Measurements from ENCODE around the gene ITPR2. TPM values are rescaled to one million over a fixed set of nuclear protein-coding genes. Genes with fewer than 3 reads are reported as not detected.
"Not testable (repeated sequence)": the region's sequence is repeated elsewhere in the genome, so short reads cannot be mapped to it uniquely, and the experiment has no call there.

ITPR2 gene
- total RNA-seq, 4 donors from 2014 or later, result 32.6 to 87.5 (median 51.9) TPM

GRCh38 chr12:26434299-26435068 lies 398.5 kb downstream of the ITPR2 start:
- no peaks in the 10 kb centered on the region for H3K9me3 ChIP-seq
- peak in 2 of 3 donors; percentile 18 to 54 for DNase-seq
- no peak overlapping the region for H3K4me3 ChIP-seq
- peaks cover 0 to 4% (median 0%) of the 10 kb centered on the region in 3 donors for H3K36me3 ChIP-seq
- no peaks in the 10 kb centered on the region for H3K27me3 ChIP-seq
- TF ChIP-seq POLR2A (IDR thresholded peaks at IDR 0.05) (no peak), CTCF (IDR thresholded peaks at IDR 0.05) (peak; percentile 11 to 90 (median 80))
- no peak overlapping the region for H3K27ac ChIP-seq
- H3K4me1 ChIP-seq, result no peaks in the 10 kb centered on the region

- H3K36me3 ChIP-seq, DNase-seq, H3K4me3 ChIP-seq, H3K27ac ChIP-seq, H3K9me3 ChIP-seq, H3K27me3 ChIP-seq, H3K4me1 ChIP-seq: not testable (repeated sequence)
Measured at GRCh38 chr12:26433701-26434100, 399.3 kb downstream of the ITPR2 start.

GRCh38 chr12:26431211-26431610 lies 401.8 kb downstream of the ITPR2 start:
- H3K4me3 ChIP-seq, result no peak overlapping the region

GRCh38 chr12:26430596-26430995 lies 402.4 kb downstream of the ITPR2 start:
- not testable (repeated sequence) for DNase-seq, H3K4me3 ChIP-seq, H3K9me3 ChIP-seq, H3K36me3 ChIP-seq, H3K4me1 ChIP-seq, H3K27ac ChIP-seq, H3K27me3 ChIP-seq

More at GRCh38 chr12:26431211-26431610, 401.8 kb downstream of the ITPR2 start:
- Histone ChIP-seq H3K27me3 (no peaks in the 10 kb centered on the region), H3K4me1 (no peaks in the 10 kb centered on the region), H3K27ac (no peak overlapping the region), H3K36me3 (no peaks in the 10 kb centered on the region), H3K9me3 (no peaks in the 10 kb centered on the region)
- no peak for DNase-seq
- TF ChIP-seq CTCF (IDR thresholded peaks at IDR 0.05), result no peak
- TF ChIP-seq POLR2A (IDR thresholded peaks at IDR 0.05), result no peak

GRCh38 chr12:26429070-26429691 lies 403.8 kb downstream of the ITPR2 start:
- DNase-seq, result no peak
- TF ChIP-seq POLR2A (IDR thresholded peaks at IDR 0.05), result no peak
- TF ChIP-seq CTCF (IDR thresholded peaks at IDR 0.05), result no peak

GRCh38 chr12:26428420-26428819 lies 404.6 kb downstream of the ITPR2 start:
- Histone ChIP-seq H3K4me1 (no peaks in the 10 kb centered on the region), H3K9me3 (no peaks in the 10 kb centered on the region), H3K27ac (no peak overlapping the region), H3K36me3 (no peaks in the 10 kb centered on the region), H3K27me3 (no peaks in the 10 kb centered on the region), H3K4me3 (no peak overlapping the region)
- TF ChIP-seq CTCF (IDR thresholded peaks at IDR 0.05), result no peak
- TF ChIP-seq POLR2A (IDR thresholded peaks at IDR 0.05), result no peak
- DNase-seq, result no peak

More at GRCh38 chr12:26429070-26429691, 403.8 kb downstream of the ITPR2 start:
- H3K4me3 ChIP-seq, result no peak overlapping the region
- H3K27ac ChIP-seq, result no peak overlapping the region
- no peaks in the 10 kb centered on the region for H3K27me3 ChIP-seq
- H3K4me1 ChIP-seq, result no peaks in the 10 kb centered on the region
- no peaks in the 10 kb centered on the region for H3K9me3 ChIP-seq
- H3K36me3 ChIP-seq, result no peaks in the 10 kb centered on the region

All from Peyer's patch (tissue), 4 donors.